Fibroblast of lung (primary cell): ENCODE measurements around the gene NTSR2. TPM values are rescaled to one million over a fixed set of nuclear protein-coding genes. Genes with fewer than 3 reads are reported as not detected.

Experiments used
- DNase-seq, 2 donors: peaks; one replicate each; pipeline versions ENCODE4 v3.0.0 to v3.0.0-alpha.2; 2010; ENCODE audit warnings: low read depth in 2 of 2
- H2AFZ ChIP-seq: 2 replicates; pipeline ENCODE4 v1.5.1; 2012; ENCODE audit warnings: low read length, control low read depth, inconsistent platforms
- H3K27ac ChIP-seq: 2 replicates; pipeline ENCODE4 v1.5.1; 2011; ENCODE audit warnings: low read length, control low read depth; ENCODE audit not compliant: insufficient read depth
- H3K27me3 ChIP-seq: 2 replicates; pipeline ENCODE4 v1.5.1; 2011; ENCODE audit warnings: mild to moderate bottlenecking, low read length; ENCODE audit not compliant: control insufficient read depth, insufficient read depth
- H3K36me3 ChIP-seq: 2 replicates; pipeline ENCODE4 v1.5.1; 2011; ENCODE audit warnings: low read length; ENCODE audit not compliant: control insufficient read depth, insufficient read depth
- H3K4me1 ChIP-seq: 2 replicates; pipeline ENCODE4 v1.5.1; 2011; ENCODE audit warnings: low read length; ENCODE audit not compliant: control insufficient read depth, insufficient read depth; ENCODE audit errors: extremely low read depth
- H3K4me2 ChIP-seq: 2 replicates; pipeline ENCODE4 v1.5.1; 2011; ENCODE audit warnings: low read length, control low read depth; ENCODE audit not compliant: insufficient read depth; ENCODE audit errors: extremely low read depth
- H3K4me3 ChIP-seq, 4 experiments: fragments of 200-600 bp in 1 of 4; sonication (generic) in 1 of 4; replicated peaks in 1 of 4; 2 replicates each; pipeline ENCODE4 v1.5.1; 2011 to 2016; ENCODE audit warnings: low read length in 4 of 4, low read depth in 3 of 4, mild to moderate bottlenecking in 3 of 4, control low read depth in 2 of 4, inconsistent platforms in 1 of 4, mixed read lengths in 1 of 4; ENCODE audit not compliant: insufficient read depth in 1 of 4; ENCODE audit errors: control extremely low read depth in 1 of 4
- H3K79me2 ChIP-seq: 2 replicates; pipeline ENCODE4 v1.5.1; 2012; ENCODE audit warnings: mild to moderate bottlenecking, low read length, inconsistent platforms; ENCODE audit not compliant: control insufficient read depth, insufficient read depth
- H3K9ac ChIP-seq: 2 replicates; pipeline ENCODE4 v1.5.1; 2011; ENCODE audit warnings: mild to moderate bottlenecking, low read length, control low read depth; ENCODE audit not compliant: insufficient read depth
- H3K9me3 ChIP-seq: 2 replicates; pipeline ENCODE4 v1.5.1; 2012; ENCODE audit warnings: low read depth, low read length; ENCODE audit not compliant: control insufficient read depth, insufficient read depth
- H4K20me1 ChIP-seq: 2 replicates; pipeline ENCODE4 v1.5.1; 2011; ENCODE audit warnings: low read length; ENCODE audit not compliant: control insufficient read depth, insufficient read depth; ENCODE audit errors: extremely low read depth
- EZH2 ChIP-seq: IDR thresholded peaks from 2 replicates; pipeline ENCODE4 v1.5.1; 2012; ENCODE audit warnings: low read length, control low read depth, mild to moderate bottlenecking; ENCODE audit errors: missing control alignments
- polyA plus RNA-seq, 2 donors: library from polyadenylated mRNA; depleted of rRNA in 1 of 2; stranded (reverse) in 1 of 2; unstranded in 1 of 2; fragments of >200 nt; gene quantifications; 2 replicates each; pipeline ENCODE4 v1.2.1, GENCODE V29; 2011 to 2012; ENCODE audit warnings: missing spikeins in 1 of 2
- total RNA-seq: library from RNA; depleted of rRNA; stranded (reverse); fragments of >200 nt; gene quantifications from 2 replicates; pipeline ENCODE4 v1.2.1, GENCODE V29; 2014
- TF ChIP-seq, protein P1 (sequence below), 2 donors: IDR thresholded peaks in 1 of 2; conservative IDR thresholded peaks in 1 of 2; 1 replicate in 1 of 2; 2 replicates in 1 of 2; pipeline ENCODE4 v1.5.1; 2011 to 2012; ENCODE audit warnings: low read length in 2 of 2, control low read depth in 1 of 2, inconsistent platforms in 1 of 2, low read depth in 1 of 2, mild to moderate bottlenecking in 1 of 2

The NTSR2 gene
- total and polyA plus RNA-seq, 2 donors (not counting 1 experiment from before 2014, with no cell fraction given): not detected

GRCh38 chr2:11657195-11657594, 12.8 kb downstream of the NTSR2 start:
- Histone ChIP-seq H3K9ac (no peak overlapping the region), H3K4me3 (no peak overlapping the region), H4K20me1 (no peaks in the 10 kb centered on the region), H3K4me1 (no peaks in the 10 kb centered on the region), H3K79me2 (no peaks in the 10 kb centered on the region), H3K4me2 (no peak overlapping the region), H3K27me3 (peaks cover 9% of the 10 kb centered on the region), H3K9me3 (no peaks in the 10 kb centered on the region), H2AFZ (no peak overlapping the region), H3K27ac (no peak overlapping the region), H3K36me3 (no peaks in the 10 kb centered on the region)
- no peak for DNase-seq
- TF ChIP-seq EZH2: no peak
- TF ChIP-seq, protein P1, sequence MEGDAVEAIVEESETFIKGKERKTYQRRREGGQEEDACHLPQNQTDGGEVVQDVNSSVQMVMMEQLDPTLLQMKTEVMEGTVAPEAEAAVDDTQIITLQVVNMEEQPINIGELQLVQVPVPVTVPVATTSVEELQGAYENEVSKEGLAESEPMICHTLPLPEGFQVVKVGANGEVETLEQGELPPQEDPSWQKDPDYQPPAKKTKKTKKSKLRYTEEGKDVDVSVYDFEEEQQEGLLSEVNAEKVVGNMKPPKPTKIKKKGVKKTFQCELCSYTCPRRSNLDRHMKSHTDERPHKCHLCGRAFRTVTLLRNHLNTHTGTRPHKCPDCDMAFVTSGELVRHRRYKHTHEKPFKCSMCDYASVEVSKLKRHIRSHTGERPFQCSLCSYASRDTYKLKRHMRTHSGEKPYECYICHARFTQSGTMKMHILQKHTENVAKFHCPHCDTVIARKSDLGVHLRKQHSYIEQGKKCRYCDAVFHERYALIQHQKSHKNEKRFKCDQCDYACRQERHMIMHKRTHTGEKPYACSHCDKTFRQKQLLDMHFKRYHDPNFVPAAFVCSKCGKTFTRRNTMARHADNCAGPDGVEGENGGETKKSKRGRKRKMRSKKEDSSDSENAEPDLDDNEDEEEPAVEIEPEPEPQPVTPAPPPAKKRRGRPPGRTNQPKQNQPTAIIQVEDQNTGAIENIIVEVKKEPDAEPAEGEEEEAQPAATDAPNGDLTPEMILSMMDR (conservative IDR thresholded peaks at IDR 0.05 in 1 of 2, IDR thresholded peaks at IDR 0.05 in 1 of 2; ENCODE audit: low read depth in 1 of 2, low read length in 2 of 2): no peak

- Histone ChIP-seq H3K36me3 (no peaks in the 10 kb centered on the region), H3K4me2 (no peak overlapping the region), H3K79me2 (no peaks in the 10 kb centered on the region), H3K4me1 (no peaks in the 10 kb centered on the region), H4K20me1 (no peaks in the 10 kb centered on the region), H3K4me3 (no peak overlapping the region), H3K9ac (no peak overlapping the region), H3K9me3 (no peaks in the 10 kb centered on the region), H3K27ac (no peak overlapping the region), H2AFZ (no peak overlapping the region), H3K27me3 (peaks cover 13% of the 10 kb centered on the region)
- DNase-seq: no peak
- no peak for TF ChIP-seq EZH2
- TF ChIP-seq, protein P1 (conservative IDR thresholded peaks at IDR 0.05 in 1 of 2, IDR thresholded peaks at IDR 0.05 in 1 of 2; ENCODE audit: low read depth in 1 of 2, low read length in 2 of 2): no peak
Measured at GRCh38 chr2:11656671-11657101, 13.3 kb downstream of the NTSR2 start.

DNA sequence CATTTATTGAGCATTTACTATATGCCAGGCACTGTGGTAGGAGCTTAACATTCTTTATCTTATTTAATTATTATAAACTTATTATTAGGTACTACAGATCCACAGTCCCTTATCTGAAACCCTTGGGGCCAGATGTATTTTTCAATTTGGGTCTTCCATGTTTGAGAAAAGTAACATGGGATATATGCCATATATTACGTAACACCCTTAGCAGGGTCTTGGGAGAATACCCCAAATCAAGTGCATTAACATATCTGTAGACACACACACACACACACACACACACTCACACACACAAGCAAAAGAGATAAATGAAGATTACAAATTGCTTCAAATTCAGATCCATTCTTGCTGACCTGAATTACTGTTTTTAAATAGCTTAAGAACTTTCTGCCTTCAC, 13.7 kb downstream of the NTSR2 start:
- H3K79me2 ChIP-seq: no peaks in the 10 kb centered on the region
- no peak overlapping the region for H2AFZ ChIP-seq
- no peaks in the 10 kb centered on the region for H4K20me1 ChIP-seq
- H3K4me2 ChIP-seq: no peak overlapping the region
- no peaks in the 10 kb centered on the region for H3K9me3 ChIP-seq
- H3K36me3 ChIP-seq: no peaks in the 10 kb centered on the region
- TF ChIP-seq, protein P1 (conservative IDR thresholded peaks at IDR 0.05 in 1 of 2, IDR thresholded peaks at IDR 0.05 in 1 of 2; ENCODE audit: low read depth in 1 of 2, low read length in 2 of 2): no peak
- no peak for TF ChIP-seq EZH2
- H3K4me3 ChIP-seq: no peak overlapping the region
- peaks cover 13% of the 10 kb centered on the region for H3K27me3 ChIP-seq
- DNase-seq: no peak
- no peak overlapping the region for H3K9ac ChIP-seq
- no peaks in the 10 kb centered on the region for H3K4me1 ChIP-seq
- H3K27ac ChIP-seq: no peak overlapping the region
